ENCODE data around the gene GOLGA5. TPM values are rescaled to one million over a fixed set of nuclear protein-coding genes. Genes with fewer than 3 reads are reported as not detected.

Gene GOLGA5
- total RNA-seq, 3 donors from 2014 or later (not counting 1 experiment from before 2014, with no cell fraction given) = 11.5 to 21.0 (median 17.1) TPM

- TF ChIP-seq CTCF (IDR thresholded peaks at IDR 0.05) = no peak
- Mint-ChIP-seq H3K27ac (no peak overlapping the region), H3K27me3 (ENCODE audit: low read depth in 2 of 2) (peaks cover 25 to 31% of the 10 kb centered on the region in 2 donors), H3K9me3 (no peaks in the 10 kb centered on the region), H3K4me3 (no peak overlapping the region), H3K4me1 (no peaks in the 10 kb centered on the region), H3K36me3 (no peaks in the 10 kb centered on the region)
- H3K27me3 ChIP-seq (ENCODE audit: control insufficient read depth, insufficient read depth, low read length) = no peaks in the 10 kb centered on the region
- H3K4me1 ChIP-seq (ENCODE audit: control insufficient read depth, insufficient read depth, low read length) = no peaks in the 10 kb centered on the region
- no peaks in the 10 kb centered on the region for H3K9me3 ChIP-seq (ENCODE audit: control insufficient read depth, insufficient read depth, low read length)
- intact Hi-C loops (cut with micrococcal nuclease) = no loop called here
- no peaks in the 10 kb centered on the region for H3K36me3 ChIP-seq (ENCODE audit: control insufficient read depth, insufficient read depth, low read length)
- no peak for ATAC-seq
- no peak overlapping the region for H3K27ac ChIP-seq (ENCODE audit: low read length)
- DNase-seq = no peak
- H3K4me3 ChIP-seq (ENCODE audit: low read length) = no peak overlapping the region
These were observed 94.8 kb downstream of the GOLGA5 start for GRCh38 chr14:92888896-92889295.

Other genes with a start within 250 kb of the GOLGA5 start
- gene LGMN, start 45.7 kb upstream of the GOLGA5 start, total RNA-seq = 1 to 10 TPM in 2 of 3 donors, under 1 TPM in 1; 0.39 to 6.1 (median 2.5) TPM
- not detected for gene CHGA, start 128.8 kb downstream of the GOLGA5 start, total RNA-seq